BLaER1 (cell line): ENCODE data around the gene ARVCF.

ENCODE experiments used
- H3K27ac ChIP-seq: shearing (Covaris generic); formaldehyde crosslinking; 2 replicates; pipeline ENCODE4 v1.8.1; 2022
- H3K27me3 ChIP-seq: shearing (Covaris generic); formaldehyde crosslinking; 2 replicates; pipeline ENCODE4 v1.8.1; 2022
- H3K36me3 ChIP-seq: shearing (Covaris generic); formaldehyde crosslinking; 2 replicates; pipeline ENCODE4 v1.8.1; 2022
- H3K4me1 ChIP-seq: shearing (Covaris generic); formaldehyde crosslinking; 2 replicates; pipeline ENCODE4 v1.8.1; 2022
- H3K4me2 ChIP-seq: shearing (Covaris generic); formaldehyde crosslinking; 2 replicates; pipeline ENCODE4 v1.8.1; 2022
- H3K4me3 ChIP-seq: shearing (Covaris generic); formaldehyde crosslinking; 2 replicates; pipeline ENCODE4 v1.8.1; 2022
- H3K9ac ChIP-seq: shearing (Covaris generic); formaldehyde crosslinking; 2 replicates; pipeline ENCODE4 v1.8.1; 2022
- H3K9me3 ChIP-seq: shearing (Covaris generic); formaldehyde crosslinking; 2 replicates; pipeline ENCODE4 v1.8.1; 2022
- H4K20me1 ChIP-seq: shearing (Covaris generic); formaldehyde crosslinking; 2 replicates; pipeline ENCODE4 v1.8.1; 2022
- Cebpa-rat ChIP-seq: shearing (Covaris generic); IDR thresholded peaks from 2 replicates; pipeline ENCODE4 v1.8.1; 2022

The ARVCF gene

DNA sequence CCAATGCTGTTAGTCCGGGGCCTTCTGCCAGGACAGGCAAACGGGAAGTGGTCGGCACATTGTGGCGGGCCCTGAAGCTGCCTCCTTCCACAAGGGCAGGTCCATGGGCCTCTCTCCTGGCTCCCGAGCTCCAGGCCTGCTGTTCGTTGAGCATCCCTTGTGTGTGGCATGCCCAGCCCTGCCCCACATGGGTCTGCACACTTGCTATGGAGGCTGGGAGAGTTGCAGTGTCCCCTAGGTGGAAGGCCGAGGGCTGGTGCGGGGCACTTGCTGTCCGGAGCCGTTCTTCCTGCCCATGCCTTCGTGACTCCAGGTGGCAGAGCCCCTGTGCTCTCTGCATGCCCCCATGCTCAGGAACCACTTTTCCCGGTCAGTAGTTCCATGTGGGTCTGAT, 37.4 kb upstream of the ARVCF start:
- peaks cover 66% of the 10 kb centered on the region for H3K36me3 ChIP-seq
- peak overlapping the region; percentile 97 for H3K4me2 ChIP-seq
- H3K9ac ChIP-seq, result peak overlapping the region; percentile 73

DNA sequence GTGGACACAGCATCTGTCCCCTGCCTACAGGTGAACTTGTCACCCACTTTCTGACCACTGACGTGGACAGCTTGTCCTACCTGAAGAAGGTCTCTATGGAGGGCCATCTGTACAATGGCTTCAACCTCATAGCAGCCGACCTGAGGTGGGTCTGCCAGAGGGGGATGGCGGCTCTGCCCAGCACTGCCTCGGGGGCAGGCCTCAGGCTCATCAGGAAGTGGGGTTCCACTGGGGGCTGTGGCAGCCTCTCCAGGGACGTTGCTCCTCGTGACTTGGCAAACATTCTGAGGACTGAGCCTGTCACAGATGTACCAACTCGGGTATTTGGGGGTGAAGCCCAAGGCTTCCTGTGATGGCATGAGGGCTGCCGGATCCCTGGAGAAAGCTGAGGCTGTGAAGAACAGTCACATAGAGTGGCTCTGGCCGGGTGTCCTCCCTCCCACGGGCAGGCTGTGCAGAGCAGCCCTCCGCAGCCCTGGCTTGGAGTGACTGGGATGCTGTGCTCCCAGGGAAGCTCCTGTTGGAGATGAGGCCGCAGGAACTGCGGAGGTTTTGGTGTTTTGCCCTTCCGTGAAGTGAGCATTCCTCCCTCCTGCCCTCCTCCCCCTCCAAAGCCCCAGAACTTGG, 36.9 kb upstream of the ARVCF start:
- peaks cover 64% of the 10 kb centered on the region for H3K4me1 ChIP-seq
- H3K27ac ChIP-seq, result peak overlapping the region; percentile 90
- H3K9me3 ChIP-seq, result peaks cover 7% of the 10 kb centered on the region
- peaks cover 67% of the 10 kb centered on the region for H3K36me3 ChIP-seq
- no peak for TF ChIP-seq Cebpa-rat
- H4K20me1 ChIP-seq, result no peaks in the 10 kb centered on the region
- H3K4me3 ChIP-seq, result peak overlapping the region; percentile 45
- H3K4me2 ChIP-seq, result peak overlapping the region; percentile 97
- H3K9ac ChIP-seq, result peak overlapping the region; percentile 73
- H3K27me3 ChIP-seq, result no peaks in the 10 kb centered on the region

More for the DNA sequence above, 37.4 kb upstream of the ARVCF start:
- Histone ChIP-seq H3K4me1 (peaks cover 69% of the 10 kb centered on the region), H3K27ac (peak overlapping the region; percentile 90), H3K4me3 (peak overlapping the region; percentile 45), H4K20me1 (no peaks in the 10 kb centered on the region), H3K27me3 (no peaks in the 10 kb centered on the region), H3K9me3 (peaks cover 2% of the 10 kb centered on the region; the same call in 1 of the 2 replicates)
- TF ChIP-seq Cebpa-rat, result no peak

DNA sequence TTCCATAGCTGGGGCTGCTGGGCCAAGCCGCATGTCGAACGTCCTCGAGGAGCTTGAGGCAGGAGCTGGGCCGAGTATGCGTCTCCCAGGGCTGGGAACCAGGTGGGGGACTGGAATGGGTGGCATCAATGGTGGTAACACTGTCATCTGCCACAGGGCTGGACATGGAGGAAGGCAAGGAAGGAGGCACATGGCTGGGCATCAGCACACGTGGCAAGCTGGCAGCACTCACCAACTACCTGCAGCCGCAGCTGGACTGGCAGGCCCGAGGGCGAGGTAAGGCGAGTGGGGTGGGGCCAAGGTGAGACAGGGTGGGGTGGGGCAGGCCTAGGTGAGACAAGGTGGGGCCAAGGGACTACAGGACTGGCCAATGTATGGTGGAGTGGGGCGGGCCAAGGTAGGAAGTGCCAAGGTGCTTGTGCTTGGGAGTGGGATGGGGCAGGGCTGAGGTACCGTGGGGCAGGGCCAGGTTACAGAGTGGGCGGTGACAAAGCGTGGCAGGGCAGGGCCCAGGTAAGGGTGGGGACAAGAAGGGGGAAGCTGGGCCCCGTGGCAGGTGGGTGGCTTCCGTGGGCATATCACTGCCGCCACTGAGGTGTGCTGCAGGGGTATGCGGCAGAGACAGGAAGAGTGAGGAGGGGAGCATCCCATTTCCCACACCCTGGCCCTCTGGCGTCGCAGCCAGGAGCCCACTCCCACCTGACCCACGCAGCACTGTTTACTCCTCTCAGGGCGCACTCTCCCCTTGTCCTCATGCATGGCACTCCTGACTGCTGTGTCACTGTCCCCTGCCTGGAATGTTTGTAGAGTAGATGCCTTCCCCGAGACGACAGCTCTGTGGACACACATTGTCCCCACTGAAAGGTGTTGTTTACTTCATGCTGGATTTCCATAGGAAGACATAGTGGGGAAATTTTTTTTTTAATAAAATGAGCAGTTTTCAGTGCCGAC, 36.0 kb upstream of the ARVCF start:
- no peaks in the 10 kb centered on the region for H3K27me3 ChIP-seq
- peaks cover 58% of the 10 kb centered on the region for H3K4me1 ChIP-seq
- peaks cover 67% of the 10 kb centered on the region for H3K36me3 ChIP-seq
- TF ChIP-seq Cebpa-rat, result no peak
- H4K20me1 ChIP-seq, result no peaks in the 10 kb centered on the region
- peak overlapping the region; percentile 97 for H3K4me2 ChIP-seq
- peak overlapping the region; percentile 73; the same call in 1 of the 2 replicates for H3K9ac ChIP-seq
- H3K27ac ChIP-seq, result peak overlapping the region; percentile 90
- 0 out of 2 replicates have a peak overlapping the region, but pooled peaks have one; percentile 45 for H3K4me3 ChIP-seq
- H3K9me3 ChIP-seq, result peaks cover 16% of the 10 kb centered on the region

DNA sequence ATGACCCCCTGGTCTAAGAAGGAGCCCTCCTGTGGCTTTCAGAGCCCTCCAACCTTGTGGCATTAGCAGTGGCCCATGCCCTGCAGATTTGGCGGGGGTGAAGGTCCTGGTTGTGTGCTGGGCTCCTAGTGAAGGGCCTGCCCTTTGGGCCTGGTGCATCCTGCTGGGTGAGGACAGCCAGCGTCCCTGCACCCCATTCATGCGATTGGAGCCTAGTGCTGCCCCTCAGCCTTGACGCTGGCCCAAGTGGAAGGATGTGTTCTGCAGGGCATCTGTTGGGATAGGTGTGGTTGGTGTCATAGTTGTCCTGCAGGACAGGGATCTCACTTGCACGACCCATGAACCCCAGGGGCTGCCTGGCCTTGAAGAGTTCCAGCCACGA, 35.3 kb upstream of the ARVCF start:
- Histone ChIP-seq H3K9ac (no peak overlapping the region), H3K4me1 (peaks cover 57% of the 10 kb centered on the region), H3K9me3 (peaks cover 19% of the 10 kb centered on the region), H3K27me3 (no peaks in the 10 kb centered on the region), H3K4me3 (no peak overlapping the region), H3K4me2 (no peak overlapping the region), H3K27ac (0 out of 2 replicates have a peak overlapping the region, but pooled peaks have one; percentile 18), H3K36me3 (peaks cover 68% of the 10 kb centered on the region), H4K20me1 (no peaks in the 10 kb centered on the region)
- no peak for TF ChIP-seq Cebpa-rat

DNA sequence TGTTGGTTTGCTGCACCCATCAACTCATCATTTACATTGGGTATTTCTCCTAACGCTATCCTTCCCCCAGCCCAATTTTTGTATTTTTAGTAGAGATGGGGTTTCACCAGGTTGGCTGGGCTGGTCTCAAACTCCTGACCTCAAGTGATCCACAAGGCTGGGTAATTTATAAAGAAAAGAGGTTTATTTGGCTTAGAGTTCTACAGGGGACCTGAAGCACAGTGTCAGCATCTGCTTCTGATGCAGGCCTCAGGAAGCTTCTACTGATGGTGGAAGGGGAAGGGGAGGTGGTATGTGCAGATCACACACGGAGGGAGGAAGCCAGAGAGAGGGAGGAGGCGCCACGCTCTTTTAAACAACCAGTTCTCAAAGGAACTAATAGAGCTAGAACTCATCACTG, 30.1 kb upstream of the ARVCF start:
- H3K4me1 ChIP-seq, result peaks cover 31% of the 10 kb centered on the region
- H3K27ac ChIP-seq, result no peak overlapping the region
- peaks cover 19% of the 10 kb centered on the region for H3K9me3 ChIP-seq
- H3K36me3 ChIP-seq, result peaks cover 87% of the 10 kb centered on the region
- no peak overlapping the region for H3K4me3 ChIP-seq
- H4K20me1 ChIP-seq, result no peaks in the 10 kb centered on the region
- H3K9ac ChIP-seq, result no peak overlapping the region
- H3K4me2 ChIP-seq, result peak overlapping the region; percentile 17; the same call in 1 of the 2 replicates
- H3K27me3 ChIP-seq, result no peaks in the 10 kb centered on the region
- no peak for TF ChIP-seq Cebpa-rat

DNA sequence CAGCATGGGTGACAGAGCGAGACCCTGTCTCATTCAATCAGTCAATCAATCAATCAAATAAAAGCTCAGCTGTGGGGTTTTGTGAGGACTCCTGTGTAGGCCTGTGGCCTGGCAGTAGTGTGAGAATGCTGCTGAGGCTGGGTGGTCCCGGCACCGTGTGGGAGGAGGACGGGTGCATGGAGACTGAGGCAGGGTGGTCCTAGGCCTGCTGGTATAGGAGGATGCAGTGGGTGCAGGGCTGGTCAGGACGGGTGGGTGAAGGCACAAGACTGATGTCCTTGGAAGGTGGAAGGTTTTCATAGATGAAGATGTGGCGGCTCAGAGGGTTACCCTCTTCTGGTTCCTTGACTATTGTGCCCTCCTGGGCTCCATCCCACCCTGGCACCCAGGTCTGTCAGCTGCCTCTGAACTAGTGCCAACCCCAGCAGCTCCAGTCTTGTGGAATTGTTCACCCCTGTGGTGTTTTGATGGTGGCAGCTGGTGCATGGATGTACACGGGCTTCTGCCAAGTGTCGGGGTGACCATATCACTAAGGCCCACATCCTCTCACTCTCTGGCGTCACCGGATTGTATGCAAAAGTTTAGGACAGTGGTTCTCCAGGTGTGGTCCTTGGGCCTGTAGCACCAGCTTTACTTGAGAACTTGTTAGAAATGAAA, 28.0 kb upstream of the ARVCF start:
- Histone ChIP-seq H3K36me3 (peaks cover 91% of the 10 kb centered on the region), H3K9ac (peak overlapping the region; percentile 16; the same call in 1 of the 2 replicates), H3K27me3 (no peaks in the 10 kb centered on the region), H3K9me3 (peaks cover 19% of the 10 kb centered on the region), H3K4me1 (peaks cover 42% of the 10 kb centered on the region), H3K4me3 (no peak overlapping the region), H3K4me2 (no peak overlapping the region), H4K20me1 (no peaks in the 10 kb centered on the region), H3K27ac (0 out of 2 replicates have a peak overlapping the region, but pooled peaks have one; percentile 22)
- no peak for TF ChIP-seq Cebpa-rat

DNA sequence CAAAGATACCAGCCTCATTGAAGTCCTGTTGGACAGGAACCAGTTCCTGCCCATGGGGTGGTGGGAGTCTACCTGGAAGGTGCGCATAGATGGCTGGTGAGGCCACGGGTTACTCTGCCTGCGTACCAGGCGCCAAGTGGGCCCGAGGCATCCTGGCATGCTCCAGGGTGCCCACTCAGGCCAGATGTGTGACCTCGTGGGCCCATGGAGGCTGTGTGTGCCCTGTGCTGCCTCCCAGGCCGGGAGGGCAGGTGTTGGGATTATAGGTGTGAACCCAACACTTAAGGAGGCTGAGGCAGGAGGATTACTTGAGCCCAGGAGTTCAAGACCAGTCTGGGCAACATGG, 27.3 kb upstream of the ARVCF start:
- no peak for TF ChIP-seq Cebpa-rat
- H4K20me1 ChIP-seq, result no peaks in the 10 kb centered on the region
- peak overlapping the region; percentile 16; the same call in 1 of the 2 replicates for H3K9ac ChIP-seq
- H3K36me3 ChIP-seq, result peaks cover 91% of the 10 kb centered on the region
- no peak overlapping the region for H3K4me2 ChIP-seq
- 0 out of 2 replicates have a peak overlapping the region, but pooled peaks have one; percentile 22 for H3K27ac ChIP-seq
- no peak overlapping the region for H3K4me3 ChIP-seq
- no peaks in the 10 kb centered on the region for H3K27me3 ChIP-seq
- H3K4me1 ChIP-seq, result peaks cover 49% of the 10 kb centered on the region
- peaks cover 17% of the 10 kb centered on the region for H3K9me3 ChIP-seq

DNA sequence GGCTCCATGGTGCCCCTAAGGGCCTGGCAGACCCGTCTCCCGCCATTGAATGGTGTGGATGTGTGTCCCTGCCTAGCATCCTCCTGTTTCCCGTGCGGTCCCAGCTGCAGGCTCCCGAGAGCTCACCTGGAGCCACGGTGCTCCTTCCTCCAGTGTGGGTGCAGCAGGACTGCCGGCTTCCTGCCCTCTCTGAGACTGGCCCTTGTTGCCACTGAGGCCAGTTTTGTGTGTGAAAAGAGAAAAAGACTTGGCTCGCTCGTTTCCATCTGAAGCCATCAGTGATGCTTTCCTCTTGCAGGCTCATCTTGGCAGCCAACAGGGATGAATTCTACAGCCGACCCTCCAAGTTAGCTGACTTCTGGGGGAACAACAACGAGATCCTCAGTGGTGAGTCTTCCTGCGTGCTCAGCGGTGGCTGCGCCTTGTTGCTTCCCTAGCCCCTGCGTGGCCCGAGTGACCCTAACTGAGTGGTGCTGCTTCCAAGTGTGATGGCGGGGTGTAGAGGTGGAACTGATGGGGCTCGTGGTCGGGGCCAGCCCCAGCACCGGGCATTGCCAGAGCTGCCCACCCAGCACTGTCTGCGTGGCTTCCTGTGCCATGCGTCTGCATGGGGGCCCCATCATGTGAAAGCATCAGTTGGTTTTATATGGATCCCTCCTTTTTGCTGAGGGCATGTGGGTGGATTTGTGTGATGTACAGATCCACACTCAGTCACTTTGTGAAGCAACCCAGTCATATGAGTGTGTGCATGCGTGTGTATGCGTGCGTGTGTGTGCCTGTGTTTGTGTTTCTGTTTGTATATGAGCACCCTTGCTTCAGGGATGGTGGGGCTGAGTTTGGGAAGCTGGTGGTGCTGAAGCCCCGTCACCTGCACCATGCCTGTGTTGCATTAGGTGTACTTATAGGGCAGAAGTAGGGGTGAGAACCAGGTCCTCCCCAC, 26.7 kb upstream of the ARVCF start:
- Histone ChIP-seq H3K27me3 (no peaks in the 10 kb centered on the region), H3K9me3 (peaks cover 11% of the 10 kb centered on the region), H4K20me1 (no peaks in the 10 kb centered on the region), H3K4me2 (no peak overlapping the region), H3K4me3 (no peak overlapping the region), H3K4me1 (peaks cover 55% of the 10 kb centered on the region), H3K9ac (no peak overlapping the region), H3K36me3 (peaks cover 88% of the 10 kb centered on the region), H3K27ac (no peak overlapping the region)
- TF ChIP-seq Cebpa-rat, result no peak
